ENCODE data around the gene BANP. TPM values are rescaled to one million over a fixed set of nuclear protein-coding genes. Genes with fewer than 3 reads are reported as not detected.

Gene BANP
- total and polyA plus RNA-seq, 2 of the 8 experiments (the other 6 are each of a cell fraction or from before 2014, with no cell fraction given): 25.8 to 39.8 TPM

- no peaks in the 10 kb centered on the region for H3K36me3 ChIP-seq (ENCODE audit: control insufficient read depth in 2 of 4, insufficient read depth in 4 of 4, low read length in 3 of 4)
- no peak overlapping the region for H3K18ac ChIP-seq (ENCODE audit: extremely low read depth, low read length)
- no peaks in the 10 kb centered on the region for H3K79me2 ChIP-seq (ENCODE audit: control insufficient read depth in 1 of 2, insufficient read depth in 2 of 2, low read length in 2 of 2)
- H4K20me1 ChIP-seq (replicated peaks in 1 of 2; ENCODE audit: control insufficient read depth in 1 of 2, insufficient read depth in 2 of 2, low read length in 2 of 2): no peaks in the 10 kb centered on the region
- no peak for FAIRE-seq
- no peak overlapping the region for H3K14ac ChIP-seq (ENCODE audit: insufficient read length)
- no peaks in the 10 kb centered on the region for H3K79me1 ChIP-seq (ENCODE audit: low read depth, low read length)
- no peak overlapping the region; the same call in 1 of the 2 replicates for H2BK12ac ChIP-seq (ENCODE audit: low read depth, low read length)
- H2BK20ac ChIP-seq (ENCODE audit: low read length): no peak overlapping the region
- no peak overlapping the region for H3K56ac ChIP-seq (replicated peaks; ENCODE audit: insufficient read length, low read depth, low read length)
- H2BK15ac ChIP-seq (ENCODE audit: low read length): no peak overlapping the region
- H3K23me2 ChIP-seq (ENCODE audit: low read depth, low read length): no peaks in the 10 kb centered on the region
- H3K4me1 ChIP-seq (replicated peaks in 1 of 4; ENCODE audit: control insufficient read depth in 3 of 4, insufficient read depth in 4 of 4, low read length in 3 of 4): peaks cover 0 to 6% (median 3%) of the 10 kb centered on the region in 4 experiments; a peak in 3 of 7 replicates
- no peak overlapping the region for H2BK5ac ChIP-seq (ENCODE audit: low read depth, low read length)
- H3K9ac ChIP-seq (replicated peaks in 1 of 4; ENCODE audit: extremely low read depth in 1 of 4, low read depth in 3 of 4, low read length in 3 of 4): no peak overlapping the region
- H2BK120ac ChIP-seq (replicated peaks; ENCODE audit: low read depth, low read length): no peak overlapping the region
- 100% methylated on average over 9 of the region's 18 CpGs; no CpG with 5 or more reads in 1 of the 2 experiments for WGBS, 2 experiments (ENCODE audit: extremely low coverage in 1 of 2, insufficient coverage in 1 of 2, insufficient read length in 1 of 2, insufficient replicate concordance in 2 of 2, low coverage in 1 of 2, low lambda C conversion rate in 2 of 2, missing lambda C conversion rate in 1 of 2)
- no peak overlapping the region for H4K8ac ChIP-seq (ENCODE audit: extremely low read depth, insufficient read depth, low read length)
- H2AFZ ChIP-seq (ENCODE audit: low read length): no peak overlapping the region
- no peak overlapping the region for H3K4ac ChIP-seq (replicated peaks; ENCODE audit: insufficient read length, low read depth, low read length)
- H2AK5ac ChIP-seq (ENCODE audit: low read depth, low read length): no peak overlapping the region
- H3K23ac ChIP-seq (ENCODE audit: insufficient read length): no peak overlapping the region
- no peak overlapping the region for H4K91ac ChIP-seq (replicated peaks; ENCODE audit: insufficient read length, low read length)
- H3K27ac ChIP-seq (ENCODE audit: low read depth, low read length): no peak overlapping the region
- DNase-seq (ENCODE audit: low read depth in 1 of 2, low spot score in 2 of 2): no peak
- H4K5ac ChIP-seq (ENCODE audit: insufficient read length, low read depth, low read length): no peak overlapping the region
- no peaks in the 10 kb centered on the region for H3K27me3 ChIP-seq (replicated peaks in 1 of 4; ENCODE audit: control insufficient read depth in 3 of 4, extremely low read depth in 1 of 4, insufficient read depth in 3 of 4, low read length in 3 of 4)
- no peak overlapping the region for H3K4me2 ChIP-seq (ENCODE audit: insufficient read depth in 1 of 2, low read depth in 2 of 2, low read length in 2 of 2)
- no peaks in the 10 kb centered on the region; a peak in 1 of 4 replicates for H3K9me3 ChIP-seq (ENCODE audit: insufficient read depth in 2 of 2, low read depth in 1 of 2, low read length in 1 of 2)
- H3K4me3 ChIP-seq (ENCODE audit: extremely low read depth in 1 of 4, insufficient read depth in 2 of 4, low read depth in 3 of 4, low read length in 4 of 4): no peak overlapping the region
- CTCF ChIA-PET (ENCODE audit: partially characterized antibody): interaction anchor here (0.6 kb wide), 1 partner anchor 84 kb away, joined by 3 read pairs; no protein-coding TSS in a partner anchor
- POLR2A ChIA-PET (ENCODE audit: partially characterized antibody): no interaction called here
- no peak for TF ChIP-seq POLR2AphosphoS5 (IDR thresholded peaks at IDR 0.05; ENCODE audit: low read depth, low read length)
- TF ChIP-seq BCL11A (IDR thresholded peaks at IDR 0.05; ENCODE audit: low read depth in 2 of 2, low read length in 2 of 2): no peak
- TF ChIP-seq CTCF (IDR thresholded peaks at IDR 0.05; ENCODE audit: control extremely low read depth in 1 of 3, insufficient read depth in 1 of 3, low read depth in 1 of 3, low read length in 3 of 3): no peak
- no peak for TF ChIP-seq SRF (IDR thresholded peaks at IDR 0.05; ENCODE audit: low read depth, low read length)
- TF ChIP-seq JUN (IDR thresholded peaks at IDR 0.05; ENCODE audit: low read depth, low read length): no peak
Observed at GRCh38 chr16:88120812-88121211, 169.6 kb downstream of the BANP start.
